HCT116 (cell line): Measurements from ENCODE around the gene DSG1. TPM values are rescaled to one million over a fixed set of nuclear protein-coding genes. Genes with fewer than 3 reads are reported as not detected.

Source experiments
- ATAC-seq: fragments of 200-7000 bp; cut with Tn5 transposase; 2 replicates; pipeline ENCODE4 v1.9.1; 2020; ENCODE audit warnings: mild to moderate bottlenecking, moderate library complexity
- BruUV-seq: library from RNA; stranded (reverse); fragments of 400-500 nt; replicated peaks from 2 replicates; lab custom pipeline; 2021; lab: Mats Ljungman, UMichigan
- CTCF ChIA-PET: fragments of 300-600 bp; sonication (Branson Sonifier 250); formaldehyde crosslinking; loops from one replicate; lab custom pipeline; 2021; ENCODE audit warnings: antibody characterized with exemption; lab: Charles Lee
- POLR2A ChIA-PET: fragments of 300-600, 350-600 bp; sonication (Branson Sonifier 250); formaldehyde crosslinking; loops from one replicate; lab custom pipeline; 2021; ENCODE audit warnings: antibody characterized with exemption; lab: Charles Lee
- RAD21 ChIA-PET, 2 experiments: fragments of 300-600 bp; sonication (Branson Sonifier 250); formaldehyde crosslinking; loops; one replicate each; lab custom pipeline; 2023; ENCODE audit warnings: low total read pairs in 2 of 2; ENCODE audit not compliant: uncharacterized antibody in 2 of 2, unreplicated experiment in 2 of 2, low non-redundant PET in 1 of 2; lab: Charles Lee
- DNase-seq: peaks from one replicate; pipeline ENCODE4 v3.0.0-alpha.2; 2010; ENCODE audit warnings: low read depth, low spot score
- H2AFZ ChIP-seq: fragments of 200-600 bp; shearing (Covaris generic), sonication (generic); 2 replicates; pipeline ENCODE4 v1.6.1; 2017; ENCODE audit warnings: low read depth, mixed run types, mixed read lengths, antibody characterized with exemption, low read length; ENCODE audit not compliant: poor library complexity, severe bottlenecking
- H3K27ac ChIP-seq: 2 replicates; pipeline ENCODE4 v1.5.1; 2012; ENCODE audit warnings: low read depth, low read length
- H3K27me3 ChIP-seq: fragments of 200-600 bp; sonication (generic); 2 replicates; pipeline ENCODE4 v1.6.1; 2016; ENCODE audit warnings: mixed run types, low read length, mixed read lengths; ENCODE audit not compliant: insufficient read depth
- H3K36me3 ChIP-seq, 2 experiments: fragments of 200-500 bp in 1 of 2; fragments of 200-600 bp in 1 of 2; sonication (Bioruptor generic) in 1 of 2; sonication (generic) in 1 of 2; 2 replicates each; pipeline versions ENCODE4 v1.5.1 to v1.6.1; 2014 to 2016; ENCODE audit warnings: low read length in 2 of 2, inconsistent platforms in 1 of 2, mixed read lengths in 1 of 2, mixed run types in 1 of 2; ENCODE audit not compliant: insufficient read depth in 2 of 2, control insufficient read depth in 1 of 2
- H3K4me1 ChIP-seq, 2 experiments: fragments of 200-600 bp in 1 of 2; sonication (generic) in 1 of 2; 2 replicates each; pipeline versions ENCODE4 v1.5.1 to v1.6.1; 2012 to 2017; ENCODE audit warnings: low read length in 2 of 2, inconsistent platforms in 1 of 2, mild to moderate bottlenecking in 1 of 2, mixed read lengths in 1 of 2, mixed run types in 1 of 2, moderate library complexity in 1 of 2; ENCODE audit not compliant: insufficient read depth in 2 of 2, control insufficient read depth in 1 of 2
- H3K4me2 ChIP-seq: fragments of 200-600 bp; sonication (generic); 2 replicates; pipeline ENCODE4 v1.6.1; 2017; ENCODE audit warnings: mixed run types, low read length, mixed read lengths
- H3K4me3 ChIP-seq, 2 experiments: fragments of 200-600 bp in 1 of 2; sonication (generic) in 1 of 2; replicated peaks in 1 of 2; 2 replicates each; pipeline ENCODE4 v1.5.1; 2011 to 2016; ENCODE audit warnings: low read length in 2 of 2, control low read depth in 1 of 2, low read depth in 1 of 2, mild to moderate bottlenecking in 1 of 2, mixed read lengths in 1 of 2, mixed run types in 1 of 2
- H3K79me2 ChIP-seq: fragments of 200-600 bp; sonication (generic); 2 replicates; pipeline ENCODE4 v1.6.1; 2017; ENCODE audit warnings: mild to moderate bottlenecking, mixed run types, low read length, moderate library complexity, mixed read lengths; ENCODE audit not compliant: insufficient read depth
- H3K9ac ChIP-seq: fragments of 200-600 bp; sonication (generic); 2 replicates; pipeline ENCODE4 v1.6.1; 2016; ENCODE audit warnings: low read length, mixed read lengths
- H3K9me2 ChIP-seq: fragments of 200-600 bp; sonication (generic), shearing (Covaris generic); 2 replicates; pipeline ENCODE4 v1.6.1; 2017; ENCODE audit warnings: mixed run types, mild to moderate bottlenecking, moderate library complexity; ENCODE audit not compliant: insufficient read depth
- H3K9me3 ChIP-seq, 2 experiments: fragments of 200-500 bp in 1 of 2; fragments of 200-600 bp in 1 of 2; sonication (Bioruptor generic) in 1 of 2; sonication (generic) in 1 of 2; 2 replicates each; pipeline ENCODE4 v1.6.1; 2014 to 2017; ENCODE audit warnings: low read length in 2 of 2, mixed read lengths in 2 of 2, inconsistent platforms in 1 of 2, low read depth in 1 of 2, mild to moderate bottlenecking in 1 of 2, mixed run types in 1 of 2, moderate library complexity in 1 of 2; ENCODE audit not compliant: control insufficient read depth in 1 of 2, insufficient read depth in 1 of 2
- H4K20me1 ChIP-seq: fragments of 200-600 bp; sonication (generic), shearing (Covaris generic); 2 replicates; pipeline ENCODE4 v1.6.1; 2017; ENCODE audit warnings: mixed run types, mild to moderate bottlenecking, moderate library complexity; ENCODE audit not compliant: insufficient read depth
- CBX3 ChIP-seq: IDR thresholded peaks from 2 replicates; pipeline ENCODE4 v1.6.1; 2012; ENCODE audit warnings: low read depth
- CEBPB ChIP-seq: IDR thresholded peaks from 2 replicates; pipeline ENCODE4 v1.6.1; 2012; ENCODE audit warnings: low read depth
- ELF1 ChIP-seq: IDR thresholded peaks from 2 replicates; pipeline ENCODE4 v1.6.1; 2012; ENCODE audit warnings: low read depth, borderline replicate concordance
- EZH2 ChIP-seq: fragments of 200-600 bp; sonication (generic); IDR thresholded peaks from 2 replicates; pipeline ENCODE4 v1.6.1; 2017; ENCODE audit warnings: antibody characterized with exemption, mixed run types
- EZH2phosphoT487 ChIP-seq: fragments of 200-600 bp; IDR thresholded peaks from 2 replicates; pipeline ENCODE4 v1.6.1; 2018; ENCODE audit warnings: antibody characterized with exemption, borderline replicate concordance
- MAX ChIP-seq: IDR thresholded peaks from 2 replicates; pipeline ENCODE4 v1.6.1; 2012
- POLR2A ChIP-seq: IDR thresholded peaks from 2 replicates; pipeline ENCODE4 v1.7.0; 2011; ENCODE audit warnings: borderline replicate concordance; ENCODE audit not compliant: insufficient read depth, insufficient read length; ENCODE audit errors: extremely low read depth
- POLR2AphosphoS5 ChIP-seq: IDR thresholded peaks from 2 replicates; pipeline ENCODE4 v1.6.1; 2011; ENCODE audit warnings: mild to moderate bottlenecking, low read depth, low read length, moderate library complexity
- REST ChIP-seq: IDR thresholded peaks from 2 replicates; pipeline ENCODE4 v1.6.1; 2012; ENCODE audit warnings: low read depth
- SP1 ChIP-seq: IDR thresholded peaks from 2 replicates; pipeline ENCODE4 v1.6.1; 2012; ENCODE audit warnings: low read depth
- TCF7L2 ChIP-seq: IDR thresholded peaks from 2 replicates; pipeline ENCODE4 v1.7.0; 2011; ENCODE audit warnings: borderline replicate concordance, inconsistent platforms; ENCODE audit not compliant: insufficient read depth, insufficient read length; ENCODE audit errors: extremely low read depth
- YY1 ChIP-seq: IDR thresholded peaks from 2 replicates; pipeline ENCODE4 v1.6.1; 2011; ENCODE audit warnings: low read length, low read depth, moderate library complexity, mild to moderate bottlenecking; ENCODE audit not compliant: insufficient replicate concordance; ENCODE audit errors: extremely low read depth
- ZNF274 ChIP-seq: fragments of 200-500 bp; sonication (Bioruptor generic); IDR thresholded peaks from 2 replicates; pipeline ENCODE4 v1.6.1; 2014; ENCODE audit warnings: mild to moderate bottlenecking, low read depth, low read length, inconsistent platforms
- intact Hi-C: fragments of 100-400 bp; cut with micrococcal nuclease; formaldehyde crosslinking; loops from 2 replicates; pipeline ENCODE4 v1.10.0; 2022
- total RNA-seq: library from RNA; stranded (reverse); gene quantifications from one replicate; pipeline ENCODE4 v1.2.1, GENCODE V29; 2021; ENCODE audit not compliant: unreplicated experiment
- TF ChIP-seq, protein P1 (sequence below): IDR thresholded peaks from 2 replicates; pipeline ENCODE4 v1.6.1; 2012
- TF ChIP-seq, protein P2 (sequence below): IDR thresholded peaks from 2 replicates; pipeline ENCODE4 v1.6.1; 2011; ENCODE audit warnings: mild to moderate bottlenecking, low read length, moderate library complexity; ENCODE audit not compliant: insufficient replicate concordance; ENCODE audit errors: extremely low read depth

Gene DSG1
- total RNA-seq, 1 experiment from 2014 or later: not detected

GRCh38 chr18:31380912-31381311 lies 63.0 kb downstream of the DSG1 start:
- ChIA-PET POLR2A (no interaction called here), CTCF (no interaction called here), RAD21 (no interaction called here)
- Histone ChIP-seq H2AFZ (no peak overlapping the region), H3K4me2 (no peak overlapping the region), H3K79me2 (no peaks in the 10 kb centered on the region), H4K20me1 (no peaks in the 10 kb centered on the region), H3K9me3 (no peaks in the 10 kb centered on the region), H3K9me2 (no peaks in the 10 kb centered on the region; the same call in 1 of the 2 replicates), H3K36me3 (no peaks in the 10 kb centered on the region), H3K27me3 (no peaks in the 10 kb centered on the region), H3K4me3 (no peak overlapping the region), H3K27ac (no peak overlapping the region), H3K9ac (no peak overlapping the region), H3K4me1 (no peaks in the 10 kb centered on the region)
- DNase-seq (no peak), ATAC-seq (no peak)
- BruUV-seq: no TSS peak
- intact Hi-C loops: no loop called here
- TF ChIP-seq ZNF274: no peak
- TF ChIP-seq POLR2A: no peak
- no peak for TF ChIP-seq YY1
- TF ChIP-seq POLR2AphosphoS5: no peak
- no peak for TF ChIP-seq SP1
- TF ChIP-seq CBX3: no peak

- no peak overlapping the region for H3K4me2 ChIP-seq
- ChIA-PET CTCF (no interaction called here), RAD21 (no interaction called here), POLR2A (no interaction called here)
- no peaks in the 10 kb centered on the region; the same call in 1 of the 2 replicates for H3K9me2 ChIP-seq
- no peaks in the 10 kb centered on the region for H3K4me1 ChIP-seq
- no peaks in the 10 kb centered on the region for H3K27me3 ChIP-seq
- intact Hi-C loops: no loop called here
- BruUV-seq: no TSS peak
- no peak overlapping the region for H3K4me3 ChIP-seq
- no peaks in the 10 kb centered on the region for H3K79me2 ChIP-seq
- H4K20me1 ChIP-seq: no peaks in the 10 kb centered on the region
- ATAC-seq: no peak
- H2AFZ ChIP-seq: no peak overlapping the region
- no peak overlapping the region for H3K27ac ChIP-seq
- H3K9ac ChIP-seq: no peak overlapping the region
- no peaks in the 10 kb centered on the region for H3K9me3 ChIP-seq
- H3K36me3 ChIP-seq: no peaks in the 10 kb centered on the region
- DNase-seq: no peak
- TF ChIP-seq ZNF274 (no peak), EZH2 (no peak), EZH2phosphoT487 (no peak), SP1 (no peak), CEBPB (no peak), REST (no peak), TCF7L2 (no peak), POLR2AphosphoS5 (no peak), ELF1 (no peak), YY1 (no peak), MAX (no peak)
- TF ChIP-seq, protein P1, sequence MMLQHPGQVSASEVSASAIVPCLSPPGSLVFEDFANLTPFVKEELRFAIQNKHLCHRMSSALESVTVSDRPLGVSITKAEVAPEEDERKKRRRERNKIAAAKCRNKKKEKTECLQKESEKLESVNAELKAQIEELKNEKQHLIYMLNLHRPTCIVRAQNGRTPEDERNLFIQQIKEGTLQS: no peak
- TF ChIP-seq, protein P2, sequence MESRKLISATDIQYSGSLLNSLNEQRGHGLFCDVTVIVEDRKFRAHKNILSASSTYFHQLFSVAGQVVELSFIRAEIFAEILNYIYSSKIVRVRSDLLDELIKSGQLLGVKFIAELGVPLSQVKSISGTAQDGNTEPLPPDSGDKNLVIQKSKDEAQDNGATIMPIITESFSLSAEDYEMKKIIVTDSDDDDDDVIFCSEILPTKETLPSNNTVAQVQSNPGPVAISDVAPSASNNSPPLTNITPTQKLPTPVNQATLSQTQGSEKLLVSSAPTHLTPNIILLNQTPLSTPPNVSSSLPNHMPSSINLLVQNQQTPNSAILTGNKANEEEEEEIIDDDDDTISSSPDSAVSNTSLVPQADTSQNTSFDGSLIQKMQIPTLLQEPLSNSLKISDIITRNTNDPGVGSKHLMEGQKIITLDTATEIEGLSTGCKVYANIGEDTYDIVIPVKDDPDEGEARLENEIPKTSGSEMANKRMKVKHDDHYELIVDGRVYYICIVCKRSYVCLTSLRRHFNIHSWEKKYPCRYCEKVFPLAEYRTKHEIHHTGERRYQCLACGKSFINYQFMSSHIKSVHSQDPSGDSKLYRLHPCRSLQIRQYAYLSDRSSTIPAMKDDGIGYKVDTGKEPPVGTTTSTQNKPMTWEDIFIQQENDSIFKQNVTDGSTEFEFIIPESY: no peak
Observed at GRCh38 chr18:31382107-31382506, 64.1 kb downstream of the DSG1 start.
